HepG2 (cell line): ENCODE measurements around the gene KLHL12. TPM values are rescaled to one million over a fixed set of nuclear protein-coding genes. Genes with fewer than 3 reads are reported as not detected.
A peak's percentile ranks its signal among the peaks of the same experiment; 100 is the strongest.

ENCODE experiments used
- AKAP8 ChIP-seq: sonication (generic); formaldehyde crosslinking; IDR thresholded peaks from 2 replicates; pipeline ENCODE4 v1.5.1; 2020; ENCODE audit warnings: mild to moderate bottlenecking, missing genetic modification reagents
- ARHGAP35 ChIP-seq: sonication (generic); formaldehyde crosslinking; IDR thresholded peaks from 2 replicates; pipeline ENCODE4 v1.9.0; 2022; ENCODE audit warnings: mild to moderate bottlenecking, inconsistent platforms, moderate library complexity, missing genetic modification reagents, borderline replicate concordance
- BORCS8-MEF2B ChIP-seq: sonication (generic); formaldehyde crosslinking; IDR thresholded peaks from 2 replicates; pipeline ENCODE4 v1.8.0; 2022; ENCODE audit warnings: mild to moderate bottlenecking, missing genetic modification reagents
- CAMTA2 ChIP-seq: sonication (generic); formaldehyde crosslinking; IDR thresholded peaks from 2 replicates; pipeline ENCODE4 v1.4.0; 2020; ENCODE audit warnings: mild to moderate bottlenecking, missing genetic modification reagents, borderline replicate concordance
- CENPBD1 ChIP-seq: sonication (generic); formaldehyde crosslinking; IDR thresholded peaks from 2 replicates; pipeline ENCODE4 v1.8.0; 2022; ENCODE audit warnings: missing genetic modification reagents, low read depth, mild to moderate bottlenecking, borderline replicate concordance
- E2F1 ChIP-seq: sonication (generic); formaldehyde crosslinking; IDR thresholded peaks from 2 replicates; pipeline ENCODE4 v1.5.0; 2020; ENCODE audit warnings: missing genetic modification reagents
- MLXIP ChIP-seq: sonication (generic); formaldehyde crosslinking; IDR thresholded peaks from 2 replicates; pipeline ENCODE4 v1.9.0; 2021; ENCODE audit warnings: missing genetic modification reagents, borderline replicate concordance
- NKX3-1 ChIP-seq: sonication (generic); formaldehyde crosslinking; IDR thresholded peaks from 2 replicates; pipeline ENCODE4 v1.5.0; 2020; ENCODE audit warnings: missing genetic modification reagents
- RBAK ChIP-seq: sonication (generic); formaldehyde crosslinking; IDR thresholded peaks from 2 replicates; pipeline ENCODE4 v1.5.1; 2020; ENCODE audit warnings: mild to moderate bottlenecking, missing genetic modification reagents
- SAFB2 ChIP-seq: sonication (generic); formaldehyde crosslinking; IDR thresholded peaks from 2 replicates; pipeline ENCODE4 v1.5.1; 2020; ENCODE audit warnings: missing genetic modification reagents, low read depth, mild to moderate bottlenecking, borderline replicate concordance
- SOX6 ChIP-seq, 2 experiments: fragments of 450-650 bp in 1 of 2; sonication (generic) in 1 of 2; formaldehyde crosslinking in 1 of 2; IDR thresholded peaks; 2 replicates each; pipeline versions ENCODE4 v1.4.0 to v1.6.1; 2017 to 2020; ENCODE audit warnings: antibody characterized with exemption in 1 of 2, mild to moderate bottlenecking in 1 of 2, missing genetic modification reagents in 1 of 2
- ZFAT ChIP-seq: sonication (generic); formaldehyde crosslinking; conservative IDR thresholded peaks from 2 replicates; pipeline ENCODE4 v1.8.1; 2023; ENCODE audit warnings: missing genetic modification reagents, inconsistent platforms
- ZFX ChIP-seq: sonication (generic); formaldehyde crosslinking; IDR thresholded peaks from 2 replicates; pipeline ENCODE4 v1.4.0; 2020; ENCODE audit warnings: mild to moderate bottlenecking, low read depth, missing genetic modification reagents, moderate library complexity
- ZNF10 ChIP-seq: sonication (generic); formaldehyde crosslinking; IDR thresholded peaks from 2 replicates; pipeline ENCODE4 v1.4.0; 2020; ENCODE audit warnings: mild to moderate bottlenecking, low read depth, missing genetic modification reagents, borderline replicate concordance
- ZNF281 ChIP-seq: sonication (generic); formaldehyde crosslinking; IDR thresholded peaks from 2 replicates; pipeline ENCODE4 v1.4.0; 2020; ENCODE audit warnings: missing genetic modification reagents, borderline replicate concordance
- ZNF556 ChIP-seq: sonication (generic); formaldehyde crosslinking; IDR thresholded peaks from 2 replicates; pipeline ENCODE4 v1.4.0; 2020; ENCODE audit warnings: mild to moderate bottlenecking, missing genetic modification reagents, borderline replicate concordance
- ZNF792 ChIP-seq: IDR thresholded peaks from 2 replicates; pipeline ENCODE4 v1.6.1; 2016
- ZSCAN12 ChIP-seq: sonication (generic); formaldehyde crosslinking; IDR thresholded peaks from 2 replicates; pipeline ENCODE4 v1.9.0; 2021; ENCODE audit warnings: mild to moderate bottlenecking, missing genetic modification reagents
- ZSCAN20 ChIP-seq: sonication (generic); formaldehyde crosslinking; IDR thresholded peaks from 2 replicates; pipeline ENCODE4 v1.4.0; 2020; ENCODE audit warnings: missing genetic modification reagents, mild to moderate bottlenecking, borderline replicate concordance
- polyA plus RNA-seq, 8 experiments: library from polyadenylated mRNA; depleted of rRNA in 3 of 8; stranded (reverse) in 7 of 8; unstranded in 1 of 8; fragments of >200 nt; fragmentation: Illumina TruSeq in 4 of 8; extraction: Trizol in 4 of 8; gene quantifications; 2 replicates each; pipeline versions ENCODE4 v1.2.1 to v1.2.3, GENCODE V29; 2011 to 2016; ENCODE audit warnings: low read depth in 4 of 8, missing spikeins in 1 of 8, mixed read lengths in 1 of 8; ENCODE audit not compliant: insufficient read depth in 1 of 8
- total RNA-seq, 5 experiments: library from RNA; depleted of rRNA; stranded (reverse); fragments of >200 nt; fragmentation: Illumina TruSeq; extraction: Trizol; gene quantifications; 2 replicates each; pipeline ENCODE4 v1.2.3, GENCODE V29; 2016; ENCODE audit warnings: low read depth in 1 of 5

Gene KLHL12
- total and polyA plus RNA-seq, 2 of the 13 experiments (the other 11 are each of a cell fraction or from before 2014, with no cell fraction given): 19.2 to 25.2 TPM

- TF ChIP-seq ZNF281 (CRISPR knock-in tag): no peak
- TF ChIP-seq MLXIP (CRISPR knock-in tag): no peak
- TF ChIP-seq ZSCAN20 (CRISPR knock-in tag): 0 out of 2 replicates have a peak, but pooled peaks have one; percentile 47
- TF ChIP-seq CENPBD1 (CRISPR knock-in tag): no peak
- TF ChIP-seq CAMTA2 (CRISPR knock-in tag): no peak
- TF ChIP-seq ZFAT (CRISPR knock-in tag): no peak
- TF ChIP-seq SOX6 (IDR thresholded peaks at IDR 0.05): no peak
- TF ChIP-seq SOX6 (CRISPR knock-in tag; IDR thresholded peaks at IDR 0.05): no peak
- TF ChIP-seq ZSCAN12 (CRISPR knock-in tag): no peak
- no peak for TF ChIP-seq RBAK (CRISPR knock-in tag)
- no peak for TF ChIP-seq ZNF792
- no peak for TF ChIP-seq ZNF10
- TF ChIP-seq ZNF556: no peak
- no peak for TF ChIP-seq ARHGAP35 (CRISPR knock-in tag)
- 0 out of 2 replicates have a peak, but pooled peaks have one; percentile 43 for TF ChIP-seq E2F1 (CRISPR knock-in tag)
- no peak for TF ChIP-seq NKX3-1 (CRISPR knock-in tag)
- TF ChIP-seq SAFB2 (CRISPR knock-in tag): peak; percentile 31; the same call in 1 of the 2 replicates
- TF ChIP-seq ZFX (CRISPR knock-in tag): peak; percentile 87
- no peak for TF ChIP-seq BORCS8-MEF2B (CRISPR knock-in tag)
- 0 out of 2 replicates have a peak, but pooled peaks have one; percentile 80 for TF ChIP-seq AKAP8
Measured at GRCh38 chr1:202957733-202958543, 30.9 kb upstream of the KLHL12 start, which contains the start of gene ADIPOR1 (continued).
